HepG2 (cell line): ENCODE measurements around the gene ATP13A2. TPM values are rescaled to one million over a fixed set of nuclear protein-coding genes. Genes with fewer than 3 reads are reported as not detected.

ENCODE experiments used
- CEBPG ChIP-seq: IDR thresholded peaks from 2 replicates; pipeline ENCODE4 v1.6.1; 2016
- DMAP1 ChIP-seq: IDR thresholded peaks from 2 replicates; pipeline ENCODE4 v1.6.1; 2016
- FOXC1 ChIP-seq: sonication (generic); formaldehyde crosslinking; IDR thresholded peaks from 2 replicates; pipeline ENCODE4 v1.8.0; 2022; ENCODE audit warnings: mild to moderate bottlenecking, missing genetic modification reagents, borderline replicate concordance
- GTF2F1 ChIP-seq: fragments of 150-350 bp; IDR thresholded peaks from 2 replicates; pipeline ENCODE4 v1.6.1; 2014; ENCODE audit warnings: low read length
- HCFC1 ChIP-seq: fragments of 150-350 bp; IDR thresholded peaks from 2 replicates; pipeline ENCODE4 v1.6.1; 2014; ENCODE audit warnings: low read depth, low read length
- HHEX ChIP-seq: IDR thresholded peaks from 2 replicates; pipeline ENCODE4 v1.6.1; 2016; ENCODE audit warnings: control low read depth
- LBX2 ChIP-seq: sonication (generic); formaldehyde crosslinking; IDR thresholded peaks from 2 replicates; pipeline ENCODE4 v1.5.0; 2020; ENCODE audit warnings: missing genetic modification reagents, mild to moderate bottlenecking, borderline replicate concordance
- PTBP1 ChIP-seq: fragments of 200-400 bp; formaldehyde crosslinking; IDR thresholded peaks from 2 replicates; pipeline ENCODE4 v1.6.1; 2018; ENCODE audit warnings: low read length, low read depth; ENCODE audit not compliant: poor library complexity, severe bottlenecking
- SATB2 ChIP-seq: sonication (generic); formaldehyde crosslinking; IDR thresholded peaks from 2 replicates; pipeline ENCODE4 v1.5.0; 2020; ENCODE audit warnings: missing genetic modification reagents
- SMARCC2 ChIP-seq: fragments of 450-650 bp; IDR thresholded peaks from 2 replicates; pipeline ENCODE4 v1.6.1; 2017; ENCODE audit warnings: antibody characterized with exemption, mild to moderate bottlenecking
- TEAD3 ChIP-seq: optimal IDR thresholded peaks from 2 replicates; pipeline ENCODE3; 2016; ENCODE audit warnings: borderline replicate concordance
- ZBTB46 ChIP-seq: sonication (generic); formaldehyde crosslinking; IDR thresholded peaks from 2 replicates; pipeline ENCODE4 v1.4.0; 2020; ENCODE audit warnings: mild to moderate bottlenecking, missing genetic modification reagents, borderline replicate concordance
- ZFP1 ChIP-seq: IDR thresholded peaks from 2 replicates; pipeline ENCODE4 v1.6.1; 2016
- ZFP62 ChIP-seq: sonication (generic); formaldehyde crosslinking; IDR thresholded peaks from 2 replicates; pipeline ENCODE4 v1.4.0; 2020; ENCODE audit warnings: missing genetic modification reagents
- ZKSCAN5 ChIP-seq: sonication (generic); formaldehyde crosslinking; IDR thresholded peaks from 2 replicates; pipeline ENCODE4 v1.5.1; 2020; ENCODE audit warnings: mild to moderate bottlenecking, missing genetic modification reagents
- ZMYM4 ChIP-seq: sonication (generic); formaldehyde crosslinking; IDR thresholded peaks from 2 replicates; pipeline ENCODE4 v1.8.1; 2023; ENCODE audit warnings: mild to moderate bottlenecking, missing genetic modification reagents
- ZNF142 ChIP-seq: sonication (generic); formaldehyde crosslinking; IDR thresholded peaks from 2 replicates; pipeline ENCODE4 v1.4.0; 2020; ENCODE audit warnings: missing genetic modification reagents
- ZNF34 ChIP-seq: sonication (generic); formaldehyde crosslinking; IDR thresholded peaks from 2 replicates; pipeline ENCODE4 v1.4.0; 2020; ENCODE audit warnings: mild to moderate bottlenecking, missing genetic modification reagents, borderline replicate concordance
- ZNF441 ChIP-seq: sonication (generic); formaldehyde crosslinking; IDR thresholded peaks from 2 replicates; pipeline ENCODE4 v1.7.0; 2021; ENCODE audit warnings: missing genetic modification reagents, borderline replicate concordance
- ZNF460 ChIP-seq: sonication (generic); formaldehyde crosslinking; IDR thresholded peaks from 2 replicates; pipeline ENCODE4 v1.5.1; 2020; ENCODE audit warnings: missing genetic modification reagents, mild to moderate bottlenecking, borderline replicate concordance
- ZNF501 ChIP-seq: sonication (generic); formaldehyde crosslinking; IDR thresholded peaks from 2 replicates; pipeline ENCODE4 v1.5.1; 2020; ENCODE audit warnings: mild to moderate bottlenecking, moderate library complexity, missing genetic modification reagents
- ZNF556 ChIP-seq: sonication (generic); formaldehyde crosslinking; IDR thresholded peaks from 2 replicates; pipeline ENCODE4 v1.4.0; 2020; ENCODE audit warnings: mild to moderate bottlenecking, missing genetic modification reagents, borderline replicate concordance
- ZNF580 ChIP-seq: IDR thresholded peaks from 2 replicates; pipeline ENCODE4 v1.6.1; 2016; ENCODE audit warnings: low read depth, borderline replicate concordance
- ZNF775 ChIP-seq: sonication (generic); formaldehyde crosslinking; IDR thresholded peaks from 2 replicates; pipeline ENCODE4 v1.4.0; 2020; ENCODE audit warnings: missing genetic modification reagents, mild to moderate bottlenecking, moderate library complexity, borderline replicate concordance
- polyA plus RNA-seq, 8 experiments: library from polyadenylated mRNA; depleted of rRNA in 3 of 8; stranded (reverse) in 7 of 8; unstranded in 1 of 8; fragments of >200 nt; fragmentation: Illumina TruSeq in 4 of 8; extraction: Trizol in 4 of 8; gene quantifications; 2 replicates each; pipeline versions ENCODE4 v1.2.1 to v1.2.3, GENCODE V29; 2011 to 2016; ENCODE audit warnings: low read depth in 4 of 8, missing spikeins in 1 of 8, mixed read lengths in 1 of 8; ENCODE audit not compliant: insufficient read depth in 1 of 8
- total RNA-seq, 5 experiments: library from RNA; depleted of rRNA; stranded (reverse); fragments of >200 nt; fragmentation: Illumina TruSeq; extraction: Trizol; gene quantifications; 2 replicates each; pipeline ENCODE4 v1.2.3, GENCODE V29; 2016; ENCODE audit warnings: low read depth in 1 of 5

ATP13A2 gene
- total and polyA plus RNA-seq, 2 of the 13 experiments (the other 11 are each of a cell fraction or from before 2014, with no cell fraction given), result 13.2 to 16.2 TPM

- no peak for TF ChIP-seq ZNF142 (CRISPR knock-in tag)
- peak; percentile 36; the same call in 1 of the 2 replicates for TF ChIP-seq DMAP1 (CRISPR knock-in tag)
- peak; percentile 41 for TF ChIP-seq CEBPG (CRISPR knock-in tag)
- no peak for TF ChIP-seq LBX2 (CRISPR knock-in tag)
- no peak; the same call in 1 of the 2 replicates for TF ChIP-seq ZNF441 (CRISPR knock-in tag)
- no peak for TF ChIP-seq ZNF775 (CRISPR knock-in tag)
- TF ChIP-seq ZNF34 (CRISPR knock-in tag), result no peak
- TF ChIP-seq ZMYM4, result peak; percentile 49; the same call in 1 of the 2 replicates
- TF ChIP-seq SMARCC2, result no peak
- peak; percentile 87 for TF ChIP-seq ZNF501 (CRISPR knock-in tag)
- no peak for TF ChIP-seq HCFC1
- TF ChIP-seq HHEX (CRISPR knock-in tag), result no peak
- TF ChIP-seq ZFP1 (CRISPR knock-in tag), result no peak
- TF ChIP-seq ZNF580 (CRISPR knock-in tag), result no peak; the same call in 1 of the 2 replicates
- no peak for TF ChIP-seq ZNF460 (CRISPR knock-in tag)
- TF ChIP-seq TEAD3 (CRISPR knock-in tag), result peak; percentile 36
- no peak for TF ChIP-seq ZFP62 (CRISPR knock-in tag)
- TF ChIP-seq SATB2 (CRISPR knock-in tag), result no peak
- no peak for TF ChIP-seq ZNF556 (CRISPR knock-in tag)
- no peak for TF ChIP-seq ZBTB46 (CRISPR knock-in tag)
- TF ChIP-seq GTF2F1, result no peak
- no peak; the same call in 1 of the 2 replicates for TF ChIP-seq FOXC1 (CRISPR knock-in tag)
- TF ChIP-seq PTBP1, result no peak
- no peak for TF ChIP-seq ZKSCAN5
Observed at GRCh38 chr1:17053685-17054410, 42.1 kb upstream of the ATP13A2 start, which contains the start of gene SDHB (continued).
